Stimulated activated naive CD8-positive, alpha-beta T cell treated with anti-CD3 and anti-CD28 coated beads, Interleukin-15, Interleukin-2, amounts not matched to agents 100 U/mL and 50 U/mL, for 24 hours (primary cell): Measurements from ENCODE around the gene CTU2.

ENCODE experiments used
- ATAC-seq: fragments of 150-1000 bp; cut with Tn5 transposase; one replicate; pipeline ENCODE4 v1.10.0; 2021
- DNase-seq: peaks from one replicate; pipeline ENCODE4 v3.0.0; 2021

CTU2 gene

GRCh38 chr16:88681709-88682451 lies 24.4 kb upstream of the CTU2 start:
- peak; percentile 63 for ATAC-seq
- peak; percentile 76 for DNase-seq

GRCh38 chr16:88684569-88685155 lies 21.6 kb upstream of the CTU2 start:
- DNase-seq: no peak
- no peak for ATAC-seq

GRCh38 chr16:88685156-88686061 lies 20.9 kb upstream of the CTU2 start:
- ATAC-seq (peak; percentile 34), DNase-seq (peak; percentile 81)

GRCh38 chr16:88686062-88686438 lies 20.3 kb upstream of the CTU2 start:
- ATAC-seq (peak; percentile 5), DNase-seq (peak; percentile 48)

- DNase-seq (peak; percentile 93), ATAC-seq (peak; percentile 80)
Measured at GRCh38 chr16:88686439-88687253, 19.7 kb upstream of the CTU2 start, which contains the start of gene SNAI3. Gene SNAI3 (minus strand): TSS chr16:88686507. CDS start chr16:88686406, 101 bp downstream.

GRCh38 chr16:88687254-88687576 lies 19.1 kb upstream of the CTU2 start:
- no peak for ATAC-seq
- DNase-seq: no peak

GRCh38 chr16:88687676-88688012 lies 18.7 kb upstream of the CTU2 start:
- DNase-seq (no peak), ATAC-seq (no peak)

GRCh38 chr16:88688013-88688778 lies 18.1 kb upstream of the CTU2 start:
- DNase-seq (no peak), ATAC-seq (no peak)

GRCh38 chr16:88690341-88691128 lies 15.8 kb upstream of the CTU2 start:
- no peak for DNase-seq
- no peak for ATAC-seq

- DNase-seq (no peak), ATAC-seq (no peak)
Measured at GRCh38 chr16:88691129-88691813, 15.0 kb upstream of the CTU2 start.

- peak; percentile 40 for DNase-seq
- peak; percentile 19 for ATAC-seq
Measured at GRCh38 chr16:88691924-88692560, 14.3 kb upstream of the CTU2 start.

- ATAC-seq (no peak), DNase-seq (no peak)
Measured at GRCh38 chr16:88692861-88693260, 13.4 kb upstream of the CTU2 start.

GRCh38 chr16:88693420-88694177 lies 12.7 kb upstream of the CTU2 start:
- no peak for DNase-seq
- no peak for ATAC-seq

GRCh38 chr16:88694221-88695087 lies 11.8 kb upstream of the CTU2 start:
- DNase-seq (no peak), ATAC-seq (no peak)

GRCh38 chr16:88695218-88695617 lies 11.1 kb upstream of the CTU2 start:
- DNase-seq (no peak), ATAC-seq (no peak)

GRCh38 chr16:88695753-88696152 lies 10.6 kb upstream of the CTU2 start:
- DNase-seq: no peak
- ATAC-seq: no peak

- ATAC-seq (no peak), DNase-seq (no peak)
Measured at GRCh38 chr16:88696441-88696840, 9.9 kb upstream of the CTU2 start.
